GM12878 (cell line): Measurements from ENCODE around the gene ADAM11. TPM values are rescaled to one million over a fixed set of nuclear protein-coding genes. Genes with fewer than 3 reads are reported as not detected.

Source experiments
- ATAC-seq: fragments of 200-7000 bp; cut with Tn5 transposase; 3 replicates; pipeline ENCODE4 v1.9.1; 2020; ENCODE audit warnings: mild to moderate bottlenecking, moderate library complexity
- BruUV-seq: library from RNA; stranded (reverse); fragments of 400-500 nt; replicated peaks from 2 replicates; lab custom pipeline; 2021; lab: Mats Ljungman, UMichigan
- CTCF ChIA-PET: fragments of 300-600 bp; sonication (Branson Sonifier 250); formaldehyde crosslinking; extraction: SDS; loops from one replicate; lab custom pipeline; 2021; ENCODE audit warnings: inconsistent platforms; lab: Yijun Ruan, JAX
- POLR2A ChIA-PET: fragments of 350-600 bp; formaldehyde crosslinking; extraction: SDS; loops from one replicate; lab custom pipeline; 2021; ENCODE audit warnings: inconsistent platforms; lab: Charles Lee
- RAD21 ChIA-PET: fragments of 300-600 bp; sonication (Branson Sonifier 250); formaldehyde crosslinking; loops from one replicate; lab custom pipeline; 2023; ENCODE audit warnings: antibody characterized with exemption; ENCODE audit not compliant: unreplicated experiment; lab: Charles Lee
- SMC1A ChIA-PET: fragments of 300-600 bp; sonication (Branson Sonifier 250); formaldehyde crosslinking; loops from one replicate; lab custom pipeline; 2023; ENCODE audit not compliant: unreplicated experiment, uncharacterized antibody; lab: Charles Lee
- DNase-seq: peaks from one replicate; pipeline ENCODE4 v3.0.0-alpha.2; 2011; ENCODE audit warnings: low read depth, low spot score
- FAIRE-seq: peaks from 3 replicates; lab custom pipeline; 2011; peaks lifted over from hg19 to GRCh38; lab: Jason Lieb, UNC
- H2AFZ ChIP-seq: 2 replicates; pipeline ENCODE4 v1.6.0; 2011; ENCODE audit warnings: low read depth, low read length, control low read depth; ENCODE audit not compliant: control insufficient read depth
- H3K27ac ChIP-seq: 2 replicates; pipeline ENCODE4 v1.5.1; 2011; ENCODE audit warnings: control low read depth; ENCODE audit not compliant: control insufficient read depth, insufficient read depth
- H3K27me3 ChIP-seq, 2 experiments: replicated peaks in 1 of 2; 2 replicates each; pipeline versions ENCODE4 v1.6.0 to v1.6.1; 2011; ENCODE audit warnings: low read length in 1 of 2; ENCODE audit not compliant: control insufficient read depth in 2 of 2, insufficient read depth in 2 of 2
- H3K36me3 ChIP-seq, 2 experiments: 2 replicates each; pipeline ENCODE4 v1.5.1; 2011; ENCODE audit warnings: low read length in 1 of 2; ENCODE audit not compliant: control insufficient read depth in 2 of 2, insufficient read depth in 2 of 2
- H3K4me1 ChIP-seq: 2 replicates; pipeline ENCODE4 v1.6.1; 2011; ENCODE audit warnings: mild to moderate bottlenecking, low read length, moderate library complexity, mixed read lengths; ENCODE audit not compliant: control insufficient read depth, insufficient read depth
- H3K4me2 ChIP-seq: 2 replicates; pipeline ENCODE4 v1.6.0; 2011; ENCODE audit warnings: control low read depth; ENCODE audit not compliant: control insufficient read depth, insufficient read depth
- H3K4me3 ChIP-seq: fragments of 200-600 bp; sonication (generic); 2 replicates; pipeline ENCODE4 v1.5.1; 2016
- H3K79me2 ChIP-seq: 2 replicates; pipeline ENCODE4 v1.6.0; 2011; ENCODE audit warnings: low read length; ENCODE audit not compliant: control insufficient read depth, insufficient read depth
- H3K9ac ChIP-seq: 2 replicates; pipeline ENCODE4 v1.8.0; 2011; ENCODE audit warnings: low read length, control low read depth, mixed read lengths; ENCODE audit not compliant: control insufficient read depth, insufficient read depth
- H3K9me3 ChIP-seq: replicated peaks from 3 replicates; pipeline ENCODE4 v1.5.1; 2011; ENCODE audit warnings: mild to moderate bottlenecking, low read length; ENCODE audit not compliant: control insufficient read depth, insufficient read depth
- H4K20me1 ChIP-seq: 2 replicates; pipeline ENCODE4 v1.6.0; 2011; ENCODE audit not compliant: control insufficient read depth, insufficient read depth
- ATF7 ChIP-seq: fragments of 450-650 bp; IDR thresholded peaks from 2 replicates; pipeline ENCODE4 v1.6.1; 2016; ENCODE audit warnings: low read depth, mild to moderate bottlenecking
- CHD4 ChIP-seq: fragments of 200-600 bp; sonication (generic); IDR thresholded peaks from 2 replicates; pipeline ENCODE4 v1.6.1; 2016; ENCODE audit warnings: mild to moderate bottlenecking
- CREB1 ChIP-seq: IDR thresholded peaks from 2 replicates; pipeline ENCODE4 v1.6.1; 2012; ENCODE audit warnings: low read depth, mild to moderate bottlenecking, inconsistent platforms
- FOXM1 ChIP-seq: IDR thresholded peaks from 2 replicates; pipeline ENCODE4 v1.6.1; 2012; ENCODE audit warnings: low read depth, mild to moderate bottlenecking, inconsistent platforms, low read length, moderate library complexity
- IRF5 ChIP-seq: fragments of 450-650 bp; IDR thresholded peaks from 2 replicates; pipeline ENCODE4 v1.6.1; 2017; ENCODE audit warnings: borderline replicate concordance
- NFYA ChIP-seq: IDR thresholded peaks from 2 replicates; pipeline ENCODE4 v1.6.1; 2011; ENCODE audit warnings: low read depth, mild to moderate bottlenecking, low read length, improper control_type of control experiment, borderline replicate concordance
- NKRF ChIP-seq: fragments of 450-650 bp; conservative IDR thresholded peaks from 2 replicates; pipeline ENCODE4 v1.6.1; 2017; ENCODE audit warnings: mild to moderate bottlenecking, moderate library complexity
- NR2C1 ChIP-seq: fragments of 450-650 bp; IDR thresholded peaks from 2 replicates; pipeline ENCODE4 v1.6.1; 2017; ENCODE audit warnings: antibody characterized with exemption, mild to moderate bottlenecking, moderate library complexity
- PML ChIP-seq: IDR thresholded peaks from 2 replicates; pipeline ENCODE4 v1.6.1; 2012; ENCODE audit warnings: low read length, inconsistent platforms
- RB1 ChIP-seq: fragments of 450-650 bp; formaldehyde crosslinking; IDR thresholded peaks from 2 replicates; pipeline ENCODE4 v1.6.1; 2017; ENCODE audit warnings: mild to moderate bottlenecking, borderline replicate concordance
- RELB ChIP-seq: fragments of 450-650 bp; IDR thresholded peaks from 2 replicates; pipeline ENCODE4 v1.6.1; 2017; ENCODE audit warnings: low read depth, mild to moderate bottlenecking, moderate library complexity
- SIN3A ChIP-seq: IDR thresholded peaks from 2 replicates; pipeline ENCODE4 v1.6.1; 2012; ENCODE audit warnings: low read depth, low read length, improper control_type of control experiment
- SMC3 ChIP-seq: IDR thresholded peaks from 2 replicates; pipeline ENCODE4 v1.6.1; 2011; ENCODE audit warnings: low read length, improper control_type of control experiment, borderline replicate concordance
- USF1 ChIP-seq: IDR thresholded peaks from 2 replicates; pipeline ENCODE4 v1.6.1; 2011; ENCODE audit warnings: borderline replicate concordance, low read depth, mild to moderate bottlenecking, moderate library complexity, mixed read lengths, low read length; ENCODE audit not compliant: insufficient read depth; ENCODE audit errors: extremely low read length
- ZBED1 ChIP-seq: IDR thresholded peaks from 2 replicates; pipeline ENCODE4 v1.6.1; 2016; ENCODE audit warnings: borderline replicate concordance
- ZNF24 ChIP-seq: fragments of 450-650 bp; IDR thresholded peaks from 2 replicates; pipeline ENCODE4 v1.6.1; 2017; ENCODE audit warnings: antibody characterized with exemption, mild to moderate bottlenecking
- WGBS: methylation state at CpG from one replicate; pipeline ENCODE4 v1.1.6; 2016; ENCODE audit warnings: low lambda C conversion rate; ENCODE audit not compliant: insufficient replicate concordance, insufficient coverage; ENCODE audit errors: missing lambda C conversion rate; 5-methylcytosine and 5-hydroxymethylcytosine counted together
- in situ Hi-C: fragments of 300-500 bp; cut with MboI; formaldehyde crosslinking; loops from 9 replicates; pipeline ENCODE4 v1.14.3; 2018; ENCODE audit warnings: mixed read lengths
- intact Hi-C: fragments of 100-400 bp; cut with micrococcal nuclease; formaldehyde crosslinking; loops from one replicate; pipeline ENCODE4 v1.14.2; 2022; ENCODE audit not compliant: unreplicated experiment
- polyA plus RNA-seq, 11 experiments: library from polyadenylated mRNA; depleted of rRNA in 4 of 11; unstranded in 6 of 11; stranded (reverse) in 5 of 11; fragments of >200 nt; fragmentation: Nextera tagmentation in 4 of 11; fragmentation: Illumina TruSeq in 1 of 11; extraction: Ambion mirVana in 4 of 11; extraction: Trizol in 1 of 11; gene quantifications; 1 replicate in 1 of 11; 2 replicates in 10 of 11; pipeline versions ENCODE4 v1.2.1 to v1.2.3, GENCODE V29; 2011 to 2016; ENCODE audit warnings: inconsistent platforms in 2 of 11, missing spikeins in 2 of 11, low read depth in 1 of 11
- total RNA-seq, 4 experiments: library from RNA; depleted of rRNA in 3 of 4; stranded (reverse); fragments of >200 nt in 3 of 4; fragmentation: Illumina TruSeq in 1 of 4; extraction: Trizol in 1 of 4; gene quantifications; 2 replicates each; pipeline versions ENCODE4 v1.2.1 to v1.2.3, GENCODE V29; 2013 to 2021

ADAM11 gene
- total and polyA plus RNA-seq, 10 of the 15 experiments (the other 5 are each of a cell fraction or from before 2014, with no cell fraction given), result 0.03 to 0.37 (median 0.06) TPM; not detected in 3

GRCh38 chr17:44770166-44770925 lies 11.6 kb downstream of the ADAM11 start (continued):
- TF ChIP-seq IRF5 (no peak), RB1 (no peak), SMC3 (no peak), RELB (no peak), SIN3A (no peak), CHD4 (no peak), ATF7 (no peak)
- TF ChIP-seq, all 136 proteins: peak for 0

- no peak for DNase-seq
- Histone ChIP-seq H3K27ac (no peak overlapping the region), H3K27me3 (no peaks in the 10 kb centered on the region; a peak in 1 of 4 replicates), H3K79me2 (no peaks in the 10 kb centered on the region), H3K9me3 (no peaks in the 10 kb centered on the region), H3K4me3 (no peak overlapping the region), H3K4me1 (peaks cover 14% of the 10 kb centered on the region), H3K4me2 (no peak overlapping the region), H3K9ac (no peak overlapping the region), H2AFZ (no peak overlapping the region), H4K20me1 (no peaks in the 10 kb centered on the region), H3K36me3 (no peaks in the 10 kb centered on the region)
- intact Hi-C loops (loop anchor here (10.0 kb wide), 1 partner anchor 238 kb away; no protein-coding TSS in a partner anchor), in situ Hi-C loops (loop anchor here (10.0 kb wide), 1 partner anchor 352 kb away; no protein-coding TSS in a partner anchor)
- POLR2A ChIA-PET, result no interaction called here
- no TSS peak for BruUV-seq
- no peak for ATAC-seq
- CTCF ChIA-PET, result interaction anchor here (0.6 to 1.4 kb wide), 4 partner anchors 10 to 133 kb away, joined by 3 to 4 read pairs (median 4); no protein-coding TSS in a partner anchor
- RAD21 ChIA-PET, result interaction anchor here (0.8 kb wide), 1 partner anchor 26 kb away, joined by 3 read pairs; no protein-coding TSS in a partner anchor
- SMC1A ChIA-PET, result interaction anchor here (3.3 kb wide), 1 partner anchor 92 kb away, joined by 19 read pairs; no protein-coding TSS in a partner anchor
- whole genome bisulfite sequencing, result 25% methylated on average over 19 of the region's 21 CpGs
- FAIRE-seq, result no peak
- TF ChIP-seq ZNF24 (no peak), ZBED1 (no peak), NR2C1 (no peak), NKRF (no peak), NFYA (no peak), USF1 (no peak), CREB1 (no peak), FOXM1 (no peak), PML (no peak)
Observed at GRCh38 chr17:44772308-44773045, 13.7 kb downstream of the ADAM11 start.
